C4-2B (cell line): Measurements from ENCODE around the gene LRIG1.

Source experiments
- CTCF ChIP-seq: fragments of 450-650 bp; conservative IDR thresholded peaks from 2 replicates; pipeline ENCODE4 v1.5.1; 2017; ENCODE audit warnings: mild to moderate bottlenecking
- ZFX ChIP-seq: fragments of 450-650 bp; IDR thresholded peaks from 2 replicates; pipeline ENCODE4 v1.6.1; 2017

DNA sequence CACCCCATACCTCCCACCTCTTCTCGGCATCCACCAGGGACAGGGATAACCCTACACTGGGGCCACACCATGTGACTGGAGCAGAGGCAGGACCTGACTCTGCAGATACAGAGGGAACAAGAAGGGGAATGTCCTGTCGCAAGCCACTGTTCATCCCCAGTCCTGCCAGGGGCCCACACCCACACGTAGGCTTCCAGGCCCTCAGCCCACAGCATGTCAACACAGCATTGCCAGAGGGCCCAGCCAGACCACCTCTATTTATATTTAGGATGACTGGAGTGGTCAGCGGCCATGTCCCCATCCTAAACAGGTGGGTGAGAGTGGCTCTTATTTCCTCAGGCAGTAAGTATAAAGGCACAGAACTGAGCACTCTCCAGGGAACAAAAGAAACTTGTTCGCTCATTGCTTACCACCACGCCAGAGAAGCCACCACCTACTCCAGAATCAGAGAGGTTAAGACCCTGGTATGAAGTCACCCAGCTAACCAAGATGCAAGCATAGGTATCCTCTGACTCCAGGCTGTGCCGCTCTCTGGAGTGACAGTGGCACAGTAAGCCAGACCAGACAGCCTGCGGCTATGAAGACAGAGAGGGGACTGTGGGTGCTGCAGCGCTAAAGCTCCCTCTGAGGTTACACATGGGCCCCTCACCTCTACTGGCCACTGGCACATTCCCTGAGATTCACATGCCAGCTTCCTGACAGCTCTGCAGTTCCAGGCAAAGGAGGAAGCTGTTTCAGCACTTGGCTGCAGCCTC, 67.9 kb downstream of the LRIG1 start:
- no peak for TF ChIP-seq CTCF
- TF ChIP-seq ZFX = no peak
